ENCODE data around the gene KANK3.
"Not testable (repeated sequence)": the region's sequence is repeated elsewhere in the genome, so short reads cannot be mapped to it uniquely, and the experiment has no call there.

Gene KANK3

GRCh38 chr19:8306235-8307054, 36.6 kb downstream of the KANK3 start:
- Histone ChIP-seq H3K4me3 (ENCODE audit: low read depth in 1 of 2, low read length in 1 of 2) (no peak overlapping the region), H3K9me3 (no peaks in the 10 kb centered on the region), H3K27me3 (peaks cover 16% of the 10 kb centered on the region), H3K27ac (no peak overlapping the region), H3K4me1 (ENCODE audit: control insufficient read depth in 1 of 2, insufficient read depth in 1 of 2, low read depth in 1 of 2, low read length in 1 of 2) (peaks cover 12 to 13% of the 10 kb centered on the region in 2 experiments), H3K36me3 (peaks cover 29% of the 10 kb centered on the region)
- no peak for TF ChIP-seq CTCF (IDR thresholded peaks at IDR 0.05)

- no peaks in the 10 kb centered on the region for H3K9me3 ChIP-seq
- peaks cover 12 to 13% of the 10 kb centered on the region in 2 experiments for H3K4me1 ChIP-seq (ENCODE audit: control insufficient read depth in 1 of 2, insufficient read depth in 1 of 2, low read depth in 1 of 2, low read length in 1 of 2)
- TF ChIP-seq CTCF (IDR thresholded peaks at IDR 0.05), result no peak
- H3K27me3 ChIP-seq, result peaks cover 16% of the 10 kb centered on the region
- no peak overlapping the region for H3K4me3 ChIP-seq (ENCODE audit: low read depth in 1 of 2, low read length in 1 of 2)
- H3K36me3 ChIP-seq, result peaks cover 22% of the 10 kb centered on the region
- no peak overlapping the region for H3K27ac ChIP-seq
These were observed 37.3 kb downstream of the KANK3 start for GRCh38 chr19:8305798-8306197.

GRCh38 chr19:8304841-8305621, 38.0 kb downstream of the KANK3 start:
- Histone ChIP-seq H3K36me3 (peaks cover 15% of the 10 kb centered on the region), H3K4me1 (ENCODE audit: control insufficient read depth in 1 of 2, insufficient read depth in 1 of 2, low read depth in 1 of 2, low read length in 1 of 2) (peaks cover 12 to 13% of the 10 kb centered on the region in 2 experiments), H3K9me3 (no peaks in the 10 kb centered on the region), H3K27ac (no peak overlapping the region), H3K4me3 (ENCODE audit: low read depth in 1 of 2, low read length in 1 of 2) (no peak overlapping the region), H3K27me3 (peaks cover 16% of the 10 kb centered on the region)
- TF ChIP-seq CTCF (IDR thresholded peaks at IDR 0.05), result no peak

GRCh38 chr19:8302734-8303133, 40.3 kb downstream of the KANK3 start:
- Histone ChIP-seq H3K27ac (no peak overlapping the region), H3K36me3 (no peaks in the 10 kb centered on the region), H3K4me1 (ENCODE audit: control insufficient read depth in 1 of 2, insufficient read depth in 1 of 2, low read depth in 1 of 2, low read length in 1 of 2) (peaks cover under 1 to 2% of the 10 kb centered on the region in 2 experiments), H3K9me3 (no peaks in the 10 kb centered on the region), H3K27me3 (peaks cover 8% of the 10 kb centered on the region), H3K4me3 (ENCODE audit: low read depth in 1 of 2, low read length in 1 of 2) (no peak overlapping the region)
- no peak for TF ChIP-seq CTCF (IDR thresholded peaks at IDR 0.05)

- no peak for TF ChIP-seq CTCF (IDR thresholded peaks at IDR 0.05)
- Histone ChIP-seq H3K4me3 (ENCODE audit: low read depth in 1 of 2, low read length in 1 of 2) (no peak overlapping the region), H3K36me3 (no peaks in the 10 kb centered on the region), H3K4me1 (ENCODE audit: control insufficient read depth in 1 of 2, insufficient read depth in 1 of 2, low read depth in 1 of 2, low read length in 1 of 2) (no peaks in the 10 kb centered on the region), H3K9me3 (no peaks in the 10 kb centered on the region), H3K27me3 (peaks cover 4% of the 10 kb centered on the region), H3K27ac (no peak overlapping the region)
These were observed 40.7 kb downstream of the KANK3 start for GRCh38 chr19:8302357-8302691.

GRCh38 chr19:8291337-8291736, 51.7 kb downstream of the KANK3 start:
- not testable (repeated sequence) for H3K4me1 ChIP-seq (ENCODE audit: control insufficient read depth in 1 of 2, insufficient read depth in 1 of 2, low read depth in 1 of 2, low read length in 1 of 2); H3K36me3 ChIP-seq; H3K27me3 ChIP-seq; H3K4me3 ChIP-seq (ENCODE audit: low read depth in 1 of 2, low read length in 1 of 2); H3K27ac ChIP-seq; H3K9me3 ChIP-seq

- not testable (repeated sequence) for H3K9me3 ChIP-seq; H3K27ac ChIP-seq; H3K27me3 ChIP-seq; H3K4me3 ChIP-seq (ENCODE audit: low read depth in 1 of 2, low read length in 1 of 2); H3K36me3 ChIP-seq; H3K4me1 ChIP-seq (ENCODE audit: control insufficient read depth in 1 of 2, insufficient read depth in 1 of 2, low read depth in 1 of 2, low read length in 1 of 2)
These were observed 66.6 kb downstream of the KANK3 start for GRCh38 chr19:8276508-8276907.
